Measurements from ENCODE around the gene GRHL1.

- TF ChIP-seq SUZ12 (IDR thresholded peaks at IDR 0.05; ENCODE audit: extremely low read depth, insufficient read depth, insufficient read length) (no peak), YY1 (IDR thresholded peaks at IDR 0.05; ENCODE audit: insufficient read depth, insufficient read length) (no peak), ZNF274 (IDR thresholded peaks at IDR 0.05; ENCODE audit: low read depth, low read length) (no peak)
These were observed 797 bp upstream of the GRHL1 start for GRCh38 chr2:9950521-9951271.
